Choroid plexus epithelial cell (primary cell): ENCODE results near the gene RASSF4.

Experiments
- DNase-seq: peaks from one replicate; pipeline ENCODE4 v3.0.0-alpha.2; 2010; ENCODE audit warnings: low read depth
- H3K4me3 ChIP-seq: 2 replicates; pipeline ENCODE4 v1.5.1; 2011; ENCODE audit warnings: low read depth, mild to moderate bottlenecking, control low read depth, low read length, moderate library complexity
- CTCF ChIP-seq: conservative IDR thresholded peaks from 2 replicates; pipeline ENCODE4 v1.5.1; 2011; ENCODE audit warnings: low read depth, mild to moderate bottlenecking, control low read depth, inconsistent platforms, low read length, moderate library complexity

RASSF4 gene

GRCh38 chr10:44938956-44939355, 20.6 kb upstream of the RASSF4 start:
- no peak for TF ChIP-seq CTCF
- no peak overlapping the region for H3K4me3 ChIP-seq
- DNase-seq, result no peak

GRCh38 chr10:44939691-44940401, 19.8 kb upstream of the RASSF4 start:
- TF ChIP-seq CTCF, result no peak
- no peak overlapping the region for H3K4me3 ChIP-seq
- peak; percentile 60 for DNase-seq

- TF ChIP-seq CTCF, result no peak
- H3K4me3 ChIP-seq, result no peak overlapping the region
- no peak for DNase-seq
Measured at GRCh38 chr10:44944354-44944753, 15.2 kb upstream of the RASSF4 start.

- H3K4me3 ChIP-seq, result no peak overlapping the region
- peak; percentile 55 for DNase-seq
- TF ChIP-seq CTCF, result no peak
Measured at GRCh38 chr10:44946205-44946604, 13.4 kb upstream of the RASSF4 start.

GRCh38 chr10:44947371-44948152, 12.0 kb upstream of the RASSF4 start:
- no peak for TF ChIP-seq CTCF
- no peak overlapping the region for H3K4me3 ChIP-seq
- DNase-seq, result no peak

GRCh38 chr10:44948642-44949041, 11.0 kb upstream of the RASSF4 start:
- no peak for DNase-seq
- no peak for TF ChIP-seq CTCF

More at GRCh38 chr10:44948642-44949041, 11.0 kb upstream of the RASSF4 start:
- no peak overlapping the region for H3K4me3 ChIP-seq
